Measurements from ENCODE around the gene FBLN7. TPM values are rescaled to one million over a fixed set of nuclear protein-coding genes. Genes with fewer than 3 reads are reported as not detected.

FBLN7 gene
- polyA plus RNA-seq, 2 donors = 0.14 to 0.33 TPM

DNA sequence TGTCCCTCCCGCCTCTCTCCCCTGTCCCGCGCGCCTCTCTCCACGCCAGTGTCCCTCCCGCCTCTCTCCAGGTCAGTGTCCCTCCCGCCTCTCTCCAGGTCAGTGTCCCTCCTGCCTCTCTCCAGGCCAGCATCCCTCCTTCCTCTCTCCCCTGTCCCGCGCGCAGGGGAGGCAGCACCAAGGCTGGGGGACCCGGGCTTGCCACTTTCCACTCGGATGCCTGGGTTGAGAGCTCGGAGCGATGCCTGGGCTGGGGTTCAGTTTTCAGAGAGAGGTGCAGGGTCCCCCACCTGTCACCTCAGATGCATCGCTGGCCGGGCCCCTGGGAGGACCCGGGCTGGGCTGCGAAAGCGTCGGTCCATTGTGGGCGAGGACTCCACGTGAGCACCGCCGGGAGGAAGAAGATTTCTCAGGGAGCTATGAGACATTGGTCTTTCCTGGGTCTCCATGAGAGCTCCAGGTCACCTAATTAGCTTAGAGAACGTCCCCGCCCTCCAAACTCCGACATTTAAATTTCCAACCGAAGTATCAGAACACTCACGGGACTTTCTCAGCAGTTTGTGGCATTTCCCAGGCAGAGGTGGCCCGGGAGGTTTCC, 2.1 kb downstream of the FBLN7 start:
- no peak overlapping the region for H3K4me3 ChIP-seq (ENCODE audit: low read depth in 1 of 2, low read length in 2 of 2)
- H3K36me3 ChIP-seq (ENCODE audit: control insufficient read depth in 2 of 2, insufficient read depth in 2 of 2, low read length in 1 of 2) = no peaks in the 10 kb centered on the region
- 26 to 31% methylated on average over 30 of the region's 30 CpGs for WGBS, 2 donors
- no peaks in the 10 kb centered on the region for H3K27me3 ChIP-seq (ENCODE audit: control insufficient read depth in 1 of 2, insufficient read depth in 2 of 2, low read length in 2 of 2)
- no peaks in the 10 kb centered on the region for H3K9me3 ChIP-seq (ENCODE audit: control insufficient read depth in 2 of 2, insufficient read depth in 1 of 2, low read depth in 1 of 2, low read length in 1 of 2)
- no peak overlapping the region for H3K27ac ChIP-seq (ENCODE audit: low read depth in 2 of 2, low read length in 1 of 2)
- H3K4me1 ChIP-seq (ENCODE audit: control insufficient read depth in 2 of 2, insufficient read depth in 2 of 2, low read length in 1 of 2) = no peaks in the 10 kb centered on the region

DNA sequence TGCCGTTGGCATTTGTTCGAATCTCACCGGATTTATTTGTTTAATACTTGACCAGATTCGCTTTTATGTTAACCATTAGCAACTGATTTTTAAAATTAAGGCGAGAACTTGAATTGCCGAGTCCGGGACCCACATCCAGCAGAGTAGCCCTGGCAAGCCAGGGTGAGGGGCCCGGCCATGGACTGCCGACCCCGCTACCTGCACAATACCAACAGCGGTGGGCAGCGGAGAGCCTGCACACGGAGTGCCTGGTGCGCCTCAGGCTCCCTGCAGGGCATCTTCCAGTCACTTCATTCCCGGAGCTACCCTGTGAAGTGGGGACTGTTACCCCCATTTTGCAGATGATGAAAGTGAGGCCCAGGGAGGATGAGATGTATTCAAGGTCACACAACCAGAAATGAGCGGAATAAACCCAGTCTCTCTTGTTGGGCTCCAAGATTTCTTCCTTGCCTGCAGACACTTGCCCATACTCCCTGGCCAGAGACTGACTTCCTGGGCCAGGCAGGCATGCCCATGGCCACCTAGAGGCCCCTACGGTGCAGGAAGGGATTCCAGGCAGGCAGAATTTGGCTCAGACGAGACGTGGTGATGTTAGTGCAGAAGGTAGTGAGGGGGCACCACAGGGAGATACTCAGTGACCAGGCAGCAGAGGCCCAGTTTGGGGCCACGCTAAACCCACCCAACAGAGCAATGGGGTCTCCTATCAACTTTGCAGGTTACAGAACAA, 2.9 kb downstream of the FBLN7 start:
- Histone ChIP-seq H3K27ac (ENCODE audit: low read depth in 2 of 2, low read length in 1 of 2) (no peak overlapping the region), H3K9me3 (ENCODE audit: control insufficient read depth in 2 of 2, insufficient read depth in 1 of 2, low read depth in 1 of 2, low read length in 1 of 2) (no peaks in the 10 kb centered on the region), H3K4me3 (ENCODE audit: low read depth in 1 of 2, low read length in 2 of 2) (no peak overlapping the region), H3K36me3 (ENCODE audit: control insufficient read depth in 2 of 2, insufficient read depth in 2 of 2, low read length in 1 of 2) (no peaks in the 10 kb centered on the region), H3K27me3 (ENCODE audit: control insufficient read depth in 1 of 2, insufficient read depth in 2 of 2, low read length in 2 of 2) (no peaks in the 10 kb centered on the region), H3K4me1 (ENCODE audit: control insufficient read depth in 2 of 2, insufficient read depth in 2 of 2, low read length in 1 of 2) (no peaks in the 10 kb centered on the region)
- WGBS, 2 donors = 83 to 87% methylated on average over 20 of the region's 20 CpGs

DNA sequence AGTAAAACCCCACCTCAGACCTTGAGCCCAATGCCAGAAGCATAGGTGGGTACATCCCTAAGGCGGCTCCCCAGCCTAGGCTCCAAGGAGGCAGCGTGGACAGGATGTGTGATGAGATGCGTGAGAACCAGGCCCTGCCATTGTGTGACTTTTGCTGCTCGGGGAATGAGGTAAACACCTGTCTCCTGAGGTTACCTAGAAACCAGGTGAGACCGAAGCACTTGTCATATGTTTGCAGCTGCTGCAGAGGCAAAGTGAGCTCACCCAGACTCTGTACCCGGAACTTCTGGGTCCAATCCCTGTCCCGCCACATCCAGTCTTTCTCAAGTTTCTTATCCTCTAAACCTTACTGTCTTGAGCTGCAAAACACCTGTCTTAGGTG, 3.4 kb downstream of the FBLN7 start:
- H3K9me3 ChIP-seq (ENCODE audit: control insufficient read depth in 2 of 2, insufficient read depth in 1 of 2, low read depth in 1 of 2, low read length in 1 of 2) = no peaks in the 10 kb centered on the region
- 56 to 76% methylated on average over 7 of the region's 7 CpGs for WGBS, 2 donors
- H3K27ac ChIP-seq (ENCODE audit: low read depth in 2 of 2, low read length in 1 of 2) = no peak overlapping the region
- H3K36me3 ChIP-seq (ENCODE audit: control insufficient read depth in 2 of 2, insufficient read depth in 2 of 2, low read length in 1 of 2) = no peaks in the 10 kb centered on the region
- no peaks in the 10 kb centered on the region for H3K4me1 ChIP-seq (ENCODE audit: control insufficient read depth in 2 of 2, insufficient read depth in 2 of 2, low read length in 1 of 2)
- H3K27me3 ChIP-seq (ENCODE audit: control insufficient read depth in 1 of 2, insufficient read depth in 2 of 2, low read length in 2 of 2) = no peaks in the 10 kb centered on the region
- H3K4me3 ChIP-seq (ENCODE audit: low read depth in 1 of 2, low read length in 2 of 2) = no peak overlapping the region

DNA sequence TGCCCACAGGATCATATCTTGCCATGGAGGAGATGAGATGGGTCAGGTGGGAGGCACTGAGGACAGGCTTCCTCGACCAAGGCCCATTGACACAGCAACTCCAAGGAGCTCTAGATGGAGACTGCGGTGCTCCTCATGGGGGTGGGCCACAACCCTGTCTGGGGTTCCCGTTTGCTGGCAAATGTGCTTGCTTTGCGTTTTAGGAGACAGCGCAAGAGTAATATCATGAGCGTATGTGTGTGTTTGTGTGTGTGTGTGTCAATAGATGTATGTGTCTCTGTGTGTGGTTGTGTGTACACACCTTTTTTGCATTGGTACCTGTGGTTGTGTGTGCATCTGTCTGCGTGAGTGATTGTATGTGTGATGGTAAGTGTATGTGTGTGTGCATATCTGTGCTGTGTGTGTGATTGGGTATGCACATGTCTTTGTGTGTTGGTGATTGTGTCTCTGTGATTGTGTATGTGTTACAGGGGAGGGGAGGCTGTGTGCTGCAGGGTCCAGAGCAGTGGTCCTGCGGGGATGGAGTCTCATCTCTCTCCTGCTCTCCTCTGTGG, 4.4 kb downstream of the FBLN7 start:
- Histone ChIP-seq H3K27me3 (ENCODE audit: control insufficient read depth in 1 of 2, insufficient read depth in 2 of 2, low read length in 2 of 2) (no peaks in the 10 kb centered on the region), H3K36me3 (ENCODE audit: control insufficient read depth in 2 of 2, insufficient read depth in 2 of 2, low read length in 1 of 2) (no peaks in the 10 kb centered on the region), H3K9me3 (ENCODE audit: control insufficient read depth in 2 of 2, insufficient read depth in 1 of 2, low read depth in 1 of 2, low read length in 1 of 2) (no peaks in the 10 kb centered on the region), H3K4me1 (ENCODE audit: control insufficient read depth in 2 of 2, insufficient read depth in 2 of 2, low read length in 1 of 2) (no peaks in the 10 kb centered on the region), H3K4me3 (ENCODE audit: low read depth in 1 of 2, low read length in 2 of 2) (no peak overlapping the region), H3K27ac (ENCODE audit: low read depth in 2 of 2, low read length in 1 of 2) (no peak overlapping the region)
- 89 to 91% methylated on average over 8 of the region's 8 CpGs for WGBS, 2 donors

- Histone ChIP-seq H3K4me1 (ENCODE audit: control insufficient read depth in 2 of 2, insufficient read depth in 2 of 2, low read length in 1 of 2) (no peaks in the 10 kb centered on the region), H3K27ac (ENCODE audit: low read depth in 2 of 2, low read length in 1 of 2) (no peak overlapping the region), H3K27me3 (ENCODE audit: control insufficient read depth in 1 of 2, insufficient read depth in 2 of 2, low read length in 2 of 2) (no peaks in the 10 kb centered on the region), H3K36me3 (ENCODE audit: control insufficient read depth in 2 of 2, insufficient read depth in 2 of 2, low read length in 1 of 2) (no peaks in the 10 kb centered on the region), H3K4me3 (ENCODE audit: low read depth in 1 of 2, low read length in 2 of 2) (no peak overlapping the region), H3K9me3 (ENCODE audit: control insufficient read depth in 2 of 2, insufficient read depth in 1 of 2, low read depth in 1 of 2, low read length in 1 of 2) (no peaks in the 10 kb centered on the region)
- WGBS, 2 donors = 90 to 95% methylated on average over 5 of the region's 5 CpGs
Measured at GRCh38 chr2:112143150-112143549, 5.0 kb downstream of the FBLN7 start.

- WGBS, 2 donors = 87 to 89% methylated on average over 6 of the region's 6 CpGs
- no peaks in the 10 kb centered on the region for H3K36me3 ChIP-seq (ENCODE audit: control insufficient read depth in 2 of 2, insufficient read depth in 2 of 2, low read length in 1 of 2)
- H3K9me3 ChIP-seq (ENCODE audit: control insufficient read depth in 2 of 2, insufficient read depth in 1 of 2, low read depth in 1 of 2, low read length in 1 of 2) = no peaks in the 10 kb centered on the region
- H3K27ac ChIP-seq (ENCODE audit: low read depth in 2 of 2, low read length in 1 of 2) = no peak overlapping the region
- H3K4me1 ChIP-seq (ENCODE audit: control insufficient read depth in 2 of 2, insufficient read depth in 2 of 2, low read length in 1 of 2) = no peaks in the 10 kb centered on the region
- H3K4me3 ChIP-seq (ENCODE audit: low read depth in 1 of 2, low read length in 2 of 2) = no peak overlapping the region
- H3K27me3 ChIP-seq (ENCODE audit: control insufficient read depth in 1 of 2, insufficient read depth in 2 of 2, low read length in 2 of 2) = no peaks in the 10 kb centered on the region
Measured at GRCh38 chr2:112144966-112145365, 6.8 kb downstream of the FBLN7 start.

DNA sequence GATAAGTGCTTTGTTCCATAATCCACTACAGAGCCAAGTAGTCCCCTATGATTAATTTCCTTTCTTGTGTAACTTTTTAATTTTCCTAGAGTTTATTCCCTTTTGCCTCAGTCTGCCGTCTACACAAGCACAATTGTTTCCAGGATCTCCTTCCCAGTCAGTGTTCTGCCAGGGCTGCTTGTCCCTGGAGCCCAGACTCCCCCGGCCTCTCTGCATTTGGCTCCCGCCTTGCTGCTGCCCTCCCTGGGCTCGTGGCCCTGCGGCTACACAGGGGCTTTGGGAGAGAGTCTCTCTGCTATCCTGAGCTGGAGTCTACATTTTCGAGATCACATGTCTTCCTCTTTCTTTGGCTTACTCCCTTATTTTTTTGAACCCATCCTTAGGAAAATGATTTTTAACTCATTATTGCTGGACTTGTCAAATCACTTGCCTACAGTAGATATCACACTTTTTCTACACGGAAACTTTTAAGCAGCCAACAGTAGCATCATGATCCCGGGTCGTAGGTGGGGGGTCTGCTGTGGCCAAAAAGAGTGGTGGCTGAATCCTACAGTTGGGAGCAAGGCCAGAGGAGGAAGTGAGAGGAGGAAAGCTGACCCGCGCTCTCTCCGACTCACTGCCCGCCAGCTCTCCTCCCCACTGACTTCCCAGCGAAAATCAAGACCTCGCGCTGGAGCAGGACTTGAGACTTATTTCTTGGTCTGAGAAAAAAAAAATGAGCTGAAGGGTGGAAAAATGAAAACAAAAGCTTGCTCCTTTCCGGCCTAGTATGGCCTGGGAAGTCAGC, 9.4 kb downstream of the FBLN7 start:
- Histone ChIP-seq H3K27ac (ENCODE audit: low read depth in 2 of 2, low read length in 1 of 2) (no peak overlapping the region), H3K36me3 (ENCODE audit: control insufficient read depth in 2 of 2, insufficient read depth in 2 of 2, low read length in 1 of 2) (no peaks in the 10 kb centered on the region), H3K4me3 (ENCODE audit: low read depth in 1 of 2, low read length in 2 of 2) (no peak overlapping the region), H3K27me3 (ENCODE audit: control insufficient read depth in 1 of 2, insufficient read depth in 2 of 2, low read length in 2 of 2) (no peaks in the 10 kb centered on the region), H3K4me1 (ENCODE audit: control insufficient read depth in 2 of 2, insufficient read depth in 2 of 2, low read length in 1 of 2) (no peaks in the 10 kb centered on the region), H3K9me3 (ENCODE audit: control insufficient read depth in 2 of 2, insufficient read depth in 1 of 2, low read depth in 1 of 2, low read length in 1 of 2) (no peaks in the 10 kb centered on the region)
- WGBS, 2 donors = 88 to 89% methylated on average over 17 of the region's 17 CpGs

DNA sequence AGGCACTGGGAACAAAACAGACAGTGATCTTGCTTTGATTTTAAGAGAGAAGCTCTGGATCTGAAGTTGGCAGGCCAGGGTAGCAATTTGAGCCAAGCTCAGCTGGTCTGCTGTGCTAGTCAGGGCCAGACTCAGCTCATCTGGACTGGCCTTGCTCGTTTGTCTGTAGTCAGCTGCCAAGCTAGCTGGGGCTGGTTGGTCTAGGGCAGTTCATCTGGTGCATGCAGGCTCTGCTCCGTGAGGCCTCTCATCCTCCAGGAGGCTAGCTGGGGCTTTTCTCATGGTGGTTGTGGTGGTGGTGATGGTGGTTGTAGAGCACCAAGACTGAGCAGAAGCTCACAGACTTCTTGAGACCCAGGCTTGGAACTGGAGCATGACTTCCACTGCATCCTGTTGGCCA, 10.3 kb downstream of the FBLN7 start:
- WGBS, 2 donors = 62 to 71% methylated on average over 2 of the region's 2 CpGs

DNA sequence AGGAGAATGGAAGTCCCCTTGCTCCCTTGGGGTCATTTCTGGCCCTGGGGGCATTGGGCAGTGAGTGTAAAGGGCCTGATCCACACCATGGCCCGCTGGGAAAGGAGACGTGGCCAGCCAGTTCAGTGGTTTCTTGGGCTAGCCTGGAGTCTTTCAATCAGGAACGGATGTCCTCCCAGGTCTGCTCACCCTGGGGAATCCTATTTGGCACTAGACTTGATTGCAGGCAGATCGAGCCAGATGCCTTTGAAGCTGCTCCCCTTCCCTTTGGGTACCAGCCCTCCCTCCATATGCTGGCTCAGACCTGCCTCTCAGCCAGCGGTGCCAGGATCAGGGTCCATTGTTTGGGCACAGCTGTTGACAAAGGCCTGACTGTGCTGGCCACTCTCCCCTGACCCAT, 11.0 kb downstream of the FBLN7 start:
- no peaks in the 10 kb centered on the region for H3K9me3 ChIP-seq (ENCODE audit: control insufficient read depth in 2 of 2, insufficient read depth in 1 of 2, low read depth in 1 of 2, low read length in 1 of 2)
- H3K27me3 ChIP-seq (ENCODE audit: control insufficient read depth in 1 of 2, insufficient read depth in 2 of 2, low read length in 2 of 2) = no peaks in the 10 kb centered on the region
- H3K4me3 ChIP-seq (ENCODE audit: low read depth in 1 of 2, low read length in 2 of 2) = no peak overlapping the region
- H3K27ac ChIP-seq (ENCODE audit: low read depth in 2 of 2, low read length in 1 of 2) = no peak overlapping the region
- H3K36me3 ChIP-seq (ENCODE audit: control insufficient read depth in 2 of 2, insufficient read depth in 2 of 2, low read length in 1 of 2) = no peaks in the 10 kb centered on the region
- WGBS, 2 donors = 80 to 91% methylated on average over 5 of the region's 5 CpGs
- H3K4me1 ChIP-seq (ENCODE audit: control insufficient read depth in 2 of 2, insufficient read depth in 2 of 2, low read length in 1 of 2) = no peaks in the 10 kb centered on the region

More for the DNA sequence above, 10.3 kb downstream of the FBLN7 start:
- Histone ChIP-seq H3K27me3 (ENCODE audit: control insufficient read depth in 1 of 2, insufficient read depth in 2 of 2, low read length in 2 of 2) (no peaks in the 10 kb centered on the region), H3K27ac (ENCODE audit: low read depth in 2 of 2, low read length in 1 of 2) (no peak overlapping the region), H3K36me3 (ENCODE audit: control insufficient read depth in 2 of 2, insufficient read depth in 2 of 2, low read length in 1 of 2) (no peaks in the 10 kb centered on the region), H3K4me3 (ENCODE audit: low read depth in 1 of 2, low read length in 2 of 2) (no peak overlapping the region), H3K9me3 (ENCODE audit: control insufficient read depth in 2 of 2, insufficient read depth in 1 of 2, low read depth in 1 of 2, low read length in 1 of 2) (no peaks in the 10 kb centered on the region), H3K4me1 (ENCODE audit: control insufficient read depth in 2 of 2, insufficient read depth in 2 of 2, low read length in 1 of 2) (no peaks in the 10 kb centered on the region)
